Choroid plexus epithelial cell (primary cell): ENCODE results near the gene PCK1.

Experiments
- DNase-seq: peaks from one replicate; pipeline ENCODE4 v3.0.0-alpha.2; 2010; ENCODE audit warnings: low read depth
- H3K4me3 ChIP-seq: 2 replicates; pipeline ENCODE4 v1.5.1; 2011; ENCODE audit warnings: low read depth, mild to moderate bottlenecking, control low read depth, low read length, moderate library complexity
- CTCF ChIP-seq: conservative IDR thresholded peaks from 2 replicates; pipeline ENCODE4 v1.5.1; 2011; ENCODE audit warnings: low read depth, mild to moderate bottlenecking, control low read depth, inconsistent platforms, low read length, moderate library complexity

Gene PCK1

GRCh38 chr20:57578476-57579165 is 17.7 kb downstream of the PCK1 start:
- TF ChIP-seq CTCF = no peak
- H3K4me3 ChIP-seq = no peak overlapping the region
- DNase-seq = no peak

- H3K4me3 ChIP-seq = no peak overlapping the region
- TF ChIP-seq CTCF = no peak
- no peak for DNase-seq
These were observed 18.5 kb downstream of the PCK1 start for GRCh38 chr20:57579331-57579897.

- no peak for TF ChIP-seq CTCF
- no peak for DNase-seq
These were observed 19.1 kb downstream of the PCK1 start for GRCh38 chr20:57579898-57580447.

GRCh38 chr20:57580478-57581201 is 19.7 kb downstream of the PCK1 start:
- DNase-seq = no peak
- TF ChIP-seq CTCF = no peak
- H3K4me3 ChIP-seq = no peak overlapping the region

More at GRCh38 chr20:57579898-57580447, 19.1 kb downstream of the PCK1 start:
- no peak overlapping the region for H3K4me3 ChIP-seq

- DNase-seq = no peak
- H3K4me3 ChIP-seq = no peak overlapping the region
- no peak for TF ChIP-seq CTCF
These were observed 20.5 kb downstream of the PCK1 start for GRCh38 chr20:57581202-57582028.

GRCh38 chr20:57582029-57582378 is 21.1 kb downstream of the PCK1 start:
- H3K4me3 ChIP-seq = no peak overlapping the region
- TF ChIP-seq CTCF = no peak
- no peak for DNase-seq
